Embryonic facial prominence (tissue), 1 donor: ENCODE data around the gene KLK6.

Experiments used
- DNase-seq: peaks from one replicate; pipeline ENCODE4 v3.0.0-alpha.2; 2016; ENCODE audit errors: extremely low spot score

The KLK6 gene

DNA sequence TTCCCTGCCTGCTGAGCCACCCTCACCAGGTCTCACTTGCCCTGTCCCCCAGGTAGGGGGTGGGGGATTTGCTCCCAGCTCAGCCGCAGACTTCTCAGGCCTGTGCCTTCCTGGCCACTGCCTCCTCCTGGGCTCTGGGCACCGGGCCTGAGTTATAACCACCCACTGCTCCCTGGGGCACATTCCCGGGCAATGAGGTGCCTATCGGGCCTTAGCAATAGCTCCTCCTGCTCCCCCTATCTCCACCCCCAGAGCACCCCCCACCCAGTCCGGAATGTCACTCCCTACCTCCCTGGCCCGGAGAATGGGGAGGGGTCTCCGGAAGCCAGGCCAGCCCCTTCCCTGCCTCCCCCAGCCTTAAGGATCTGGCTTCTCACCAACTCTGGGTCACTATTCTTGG lies 16.5 kb downstream of the KLK6 start, which contains the start of gene KLK5:
KLK5 (minus strand) TSS at position 129 of the 400 bp plus-strand sequence. CDS start 381 bp downstream, outside the sequence.
- DNase-seq: no peak

DNA sequence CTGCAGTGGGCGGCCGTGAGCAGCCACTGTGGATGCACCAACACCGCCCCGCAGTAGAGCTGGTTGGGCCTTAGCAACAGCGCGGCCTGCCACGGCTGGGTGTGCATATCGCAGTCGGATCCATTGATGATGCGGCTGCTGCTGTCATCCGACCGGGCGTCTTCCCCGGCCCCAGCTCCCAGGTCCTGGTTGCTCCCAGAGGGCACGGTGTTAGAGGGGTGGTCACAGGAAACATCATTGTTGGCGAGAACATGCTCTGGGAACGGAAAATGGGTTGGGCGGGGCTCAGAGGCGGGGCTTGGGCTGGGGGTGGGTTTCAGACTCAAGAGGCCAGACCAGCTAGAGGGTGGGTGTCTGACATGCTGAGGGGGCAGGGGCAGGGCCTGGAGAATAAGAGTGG lies 19.5 kb downstream of the KLK6 start:
- no peak for DNase-seq

DNA sequence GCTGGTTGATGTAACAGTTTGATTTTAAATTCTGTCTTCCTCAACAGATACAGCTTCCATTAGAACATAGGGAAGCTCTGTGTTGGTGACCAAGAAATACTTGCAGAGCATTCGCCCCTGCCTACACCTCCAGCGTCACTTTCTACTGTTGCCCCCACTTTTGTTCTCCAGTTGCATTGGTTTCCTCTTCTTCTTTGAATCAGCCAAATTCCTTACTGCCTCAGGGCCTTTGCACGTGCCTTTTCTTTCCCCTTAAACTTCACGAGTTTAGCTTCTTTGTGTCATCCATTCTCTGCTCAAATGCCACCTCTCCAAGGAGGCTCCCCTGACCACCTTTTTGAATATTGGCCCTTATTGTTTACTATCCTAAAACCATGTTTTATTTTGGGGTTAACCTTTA lies 22.3 kb downstream of the KLK6 start:
- DNase-seq: no peak

DNA sequence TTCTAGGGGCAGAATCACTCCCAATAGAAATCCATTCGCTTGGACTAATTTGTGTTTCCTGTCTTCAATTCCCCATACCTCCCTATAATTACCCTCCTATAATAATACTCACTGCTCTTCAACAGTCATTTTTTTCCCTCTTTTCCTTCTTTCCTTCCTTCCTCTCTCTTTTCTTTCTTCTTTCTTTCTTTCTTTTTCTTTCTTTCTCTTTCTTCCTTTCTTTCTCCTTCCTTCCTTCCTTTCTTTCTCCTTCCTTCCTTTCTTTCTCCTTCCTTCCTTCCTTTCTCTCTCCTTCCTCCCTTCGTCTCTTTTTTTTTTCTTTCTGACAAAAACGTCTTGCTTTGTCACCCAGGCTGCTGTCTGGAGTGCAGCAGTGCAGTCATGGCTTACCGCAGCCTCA lies 24.6 kb downstream of the KLK6 start:
- DNase-seq: no peak

DNA sequence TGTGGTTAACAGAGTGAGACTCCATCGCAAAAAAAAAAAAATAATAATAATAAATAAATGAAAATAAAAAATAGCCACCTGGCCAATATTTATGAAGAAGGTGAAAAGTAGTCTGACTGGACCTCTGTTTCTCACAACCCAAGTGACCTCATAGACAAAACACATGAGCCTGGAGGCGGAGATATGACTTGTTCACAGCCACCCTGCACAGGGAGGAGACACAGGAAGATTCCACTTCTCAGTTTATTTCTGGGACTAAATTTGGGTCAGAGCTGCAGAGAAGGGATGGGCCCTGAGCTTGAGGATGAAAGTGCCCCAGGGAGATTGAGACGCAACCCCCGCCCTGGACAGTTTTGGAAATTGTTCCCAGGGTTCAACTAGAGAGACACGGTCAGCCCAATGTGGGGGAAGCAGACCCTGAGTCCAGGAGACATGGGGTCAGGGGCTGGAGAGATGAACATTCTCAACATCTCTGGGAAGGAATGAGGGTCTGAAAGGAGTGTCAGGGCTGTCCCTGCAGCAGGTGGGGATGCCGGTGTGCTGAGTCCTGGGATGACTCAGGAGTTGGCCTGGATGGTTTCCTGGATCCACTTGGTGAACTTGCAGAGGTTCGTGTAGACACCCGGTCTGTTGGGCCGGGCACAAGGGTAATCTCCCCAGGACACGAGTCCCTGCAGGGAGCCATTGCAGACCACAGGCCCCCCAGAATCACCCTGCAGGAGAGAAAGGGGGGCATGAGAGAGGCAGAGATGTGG lies 26.1 kb downstream of the KLK6 start:
- DNase-seq: no peak

DNA sequence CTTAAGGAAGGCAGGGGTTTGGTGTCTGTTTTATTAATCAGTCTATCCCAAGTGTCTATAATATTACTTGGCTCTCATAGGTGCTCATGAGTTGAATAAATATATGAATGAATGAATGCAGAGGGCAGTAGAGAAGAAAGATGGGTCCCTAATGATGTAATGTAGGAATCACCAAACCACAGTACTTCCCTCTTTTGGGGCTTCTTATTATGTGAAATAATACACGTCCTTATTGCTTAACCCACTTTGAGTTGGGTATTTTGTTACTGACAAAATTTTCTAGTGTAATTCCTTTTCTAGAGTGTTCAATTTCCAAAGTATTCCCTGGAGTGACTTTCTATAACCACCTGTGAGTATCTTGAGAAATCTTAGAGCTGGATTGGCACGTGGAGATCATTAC lies 29.8 kb downstream of the KLK6 start:
- DNase-seq: no peak

DNA sequence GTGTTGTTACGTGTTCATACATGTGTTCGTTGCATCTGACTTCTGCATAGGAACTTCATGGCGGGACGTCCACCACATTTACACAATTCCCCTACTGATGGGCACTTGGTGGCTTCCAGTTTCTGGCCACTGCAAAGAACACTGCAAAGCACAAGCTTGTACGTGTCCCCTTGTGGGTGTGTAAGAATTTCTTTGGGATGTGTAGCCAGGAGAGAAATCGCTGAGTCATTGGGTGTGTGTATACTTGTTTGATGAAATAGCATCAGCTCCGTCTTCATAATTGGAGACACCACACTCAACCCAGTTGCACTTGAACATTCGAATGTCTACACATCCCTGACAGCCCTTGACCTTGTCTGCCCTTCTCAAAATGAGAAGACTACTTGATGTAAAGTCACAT lies 35.8 kb downstream of the KLK6 start:
- DNase-seq: no peak

DNA sequence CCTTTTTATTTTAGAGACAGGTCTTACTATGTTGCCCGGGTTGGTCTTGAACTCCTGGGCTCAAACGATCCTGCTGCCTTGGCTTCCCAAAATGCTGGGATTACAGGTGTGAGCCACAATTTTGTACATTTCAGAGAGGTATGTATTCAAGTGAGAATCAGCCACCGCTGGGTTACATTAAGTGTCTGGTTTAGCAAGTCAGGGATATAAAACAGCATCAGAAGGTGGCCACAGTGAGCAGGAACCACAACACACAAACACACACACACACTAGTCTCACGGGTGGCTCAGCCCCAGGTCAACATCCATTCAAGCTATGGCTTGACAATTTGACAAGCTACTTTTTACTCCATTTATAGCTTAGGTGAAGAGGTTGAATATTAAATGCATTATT lies 36.7 kb downstream of the KLK6 start:
- DNase-seq: no peak

DNA sequence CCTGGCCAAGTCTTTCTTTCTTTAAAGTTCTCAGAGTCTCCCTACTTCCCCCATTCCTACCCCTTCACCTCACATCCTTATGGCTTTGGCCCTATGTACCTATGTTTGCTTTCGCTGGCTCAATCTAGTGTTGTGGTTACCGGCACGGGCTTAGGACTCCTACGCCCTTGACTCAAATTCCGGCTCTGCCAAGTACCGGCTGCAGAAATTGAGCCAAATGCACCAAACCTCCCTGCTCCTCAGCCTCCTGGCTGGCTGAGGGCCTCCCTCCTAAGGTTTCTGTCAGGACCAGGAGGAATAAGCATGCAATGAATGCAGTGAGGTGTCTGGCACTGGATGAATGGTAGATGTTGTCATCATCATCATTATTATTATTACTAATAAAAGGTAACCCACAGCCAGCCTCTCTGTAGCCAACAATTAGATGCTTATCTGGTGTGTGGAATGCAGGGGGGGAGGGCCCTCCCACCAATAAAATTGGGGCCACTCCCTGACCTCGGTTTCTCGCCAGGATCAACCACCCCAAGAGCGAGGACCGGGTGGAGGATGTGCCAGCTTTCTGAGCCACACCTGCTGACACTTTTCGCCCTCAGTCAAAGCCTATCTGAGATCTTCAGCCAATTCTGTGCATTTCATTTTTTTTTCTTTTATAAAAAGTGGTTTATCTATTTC lies 37.2 kb downstream of the KLK6 start:
- DNase-seq: no peak

DNA sequence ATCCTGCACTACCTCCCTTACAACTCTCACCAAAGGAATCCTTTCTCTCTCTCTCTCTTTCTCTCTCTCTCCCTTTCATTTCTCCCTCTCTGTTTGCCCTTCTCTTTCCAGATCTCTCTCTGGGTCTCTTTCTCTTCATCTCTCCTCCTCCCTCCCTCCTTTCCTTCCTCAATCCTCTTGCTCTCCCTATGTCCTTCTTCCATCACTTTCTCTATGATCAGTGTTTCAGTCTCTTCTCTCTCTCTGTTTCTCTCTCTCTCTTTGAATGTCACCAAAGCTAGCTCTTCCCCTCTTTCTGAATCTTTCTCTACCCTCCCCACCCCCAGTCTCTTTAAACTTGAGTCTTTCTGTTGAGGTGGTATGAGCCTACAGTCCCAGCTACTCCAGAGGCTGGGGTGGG lies 38.4 kb downstream of the KLK6 start:
- DNase-seq: no peak

DNA sequence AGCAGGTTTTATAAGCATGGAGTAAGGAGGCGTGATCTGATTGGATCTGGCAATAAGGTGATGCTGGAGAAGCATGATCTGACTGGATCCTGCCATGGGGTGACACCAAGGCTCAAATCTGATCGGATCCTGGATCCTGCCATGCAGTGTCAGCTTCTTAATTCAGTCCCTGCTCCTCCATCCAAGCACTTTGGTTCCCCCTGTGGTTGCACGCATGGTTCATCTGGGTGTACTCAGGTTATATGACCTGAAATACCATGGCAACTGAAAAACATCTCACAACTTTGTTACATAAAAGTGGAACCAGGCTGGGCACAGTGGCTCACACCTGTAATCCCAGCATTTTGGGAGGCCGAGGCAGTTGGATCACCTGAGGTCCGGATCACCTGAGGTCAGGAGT lies 40.6 kb downstream of the KLK6 start:
- no peak for DNase-seq

DNA sequence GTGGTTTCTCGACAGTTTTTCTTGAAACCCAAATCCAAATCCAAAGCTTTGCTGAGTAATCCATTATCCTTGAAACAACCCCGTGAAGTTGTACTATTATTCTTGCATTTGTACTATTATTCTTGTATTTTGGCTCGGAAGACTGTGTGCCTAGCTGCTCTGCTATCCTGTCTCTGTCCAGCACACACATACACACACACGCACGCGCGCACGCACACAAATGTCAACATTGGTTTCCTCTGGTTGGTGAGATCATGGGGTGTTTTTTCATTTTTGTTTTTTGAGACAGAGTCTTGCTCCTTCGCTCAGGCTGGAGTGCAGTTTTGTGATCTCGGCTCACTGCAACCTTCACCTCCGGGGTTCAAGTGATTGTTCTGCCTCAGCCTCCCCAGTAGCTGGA lies 43.2 kb downstream of the KLK6 start:
- DNase-seq: no peak

DNA sequence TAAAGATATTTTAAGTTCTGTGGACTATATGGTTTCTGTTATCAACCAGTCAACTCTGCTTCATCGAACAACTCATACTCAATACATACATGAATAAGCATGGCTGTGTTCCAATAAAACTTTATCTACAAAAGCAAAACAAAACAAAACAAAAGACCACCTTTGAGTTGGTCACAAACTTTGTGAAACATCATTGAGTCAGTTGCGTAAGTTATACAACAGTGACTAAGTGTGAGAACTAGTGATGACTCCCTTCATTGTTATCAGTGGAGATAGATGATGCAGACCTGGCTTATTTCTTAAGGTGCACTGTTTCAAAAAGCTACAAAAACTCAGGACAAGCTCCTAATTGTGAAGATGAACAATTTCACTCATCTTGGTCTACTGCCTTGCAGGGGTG lies 43.7 kb downstream of the KLK6 start:
- no peak for DNase-seq

DNA sequence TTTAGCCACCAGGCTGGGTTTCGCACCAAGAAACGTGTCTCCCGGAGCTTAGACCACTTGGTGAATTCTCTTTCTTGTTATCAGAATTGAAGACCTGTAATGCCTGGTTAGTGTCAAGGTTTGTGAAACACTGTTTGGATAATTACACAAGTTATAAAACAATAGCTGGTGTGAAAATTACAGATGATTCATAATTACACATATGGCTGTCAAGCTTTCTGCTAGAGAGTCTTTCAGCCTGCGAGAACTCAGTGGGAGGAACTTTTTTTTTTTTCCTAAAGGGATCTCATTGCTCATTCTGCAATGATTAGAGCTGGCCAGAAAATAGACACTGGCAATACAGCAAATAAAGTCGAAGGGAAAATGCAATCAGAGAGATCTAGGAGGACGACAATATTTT lies 44.8 kb downstream of the KLK6 start:
- no peak for DNase-seq

DNA sequence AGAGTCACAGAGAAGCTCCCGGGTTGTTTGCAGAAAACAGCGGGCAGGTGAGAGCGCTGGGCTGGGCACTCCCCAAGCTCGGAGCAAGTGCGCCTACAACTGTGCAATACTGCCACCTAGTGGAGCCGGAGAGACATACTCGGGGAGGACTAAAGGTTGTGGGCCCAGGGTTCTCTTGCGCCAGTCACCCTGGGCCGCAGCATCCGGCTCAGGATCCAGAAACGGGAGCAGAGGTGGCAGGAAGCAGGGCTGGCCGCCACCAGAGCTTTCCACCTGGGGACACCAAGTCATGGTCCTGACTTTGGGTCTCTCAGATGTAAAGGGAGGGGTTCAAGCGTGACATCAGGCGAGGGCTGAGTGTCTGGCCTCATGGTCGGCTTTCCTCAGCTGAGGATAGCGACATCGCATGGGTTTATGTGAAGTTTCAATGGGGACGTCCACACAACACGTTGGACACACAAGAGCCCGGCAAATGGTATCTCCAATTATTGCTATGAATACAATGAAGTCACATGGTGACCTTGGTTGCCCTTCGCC lies 47.0 kb downstream of the KLK6 start:
- peak; percentile 43 for DNase-seq

DNA sequence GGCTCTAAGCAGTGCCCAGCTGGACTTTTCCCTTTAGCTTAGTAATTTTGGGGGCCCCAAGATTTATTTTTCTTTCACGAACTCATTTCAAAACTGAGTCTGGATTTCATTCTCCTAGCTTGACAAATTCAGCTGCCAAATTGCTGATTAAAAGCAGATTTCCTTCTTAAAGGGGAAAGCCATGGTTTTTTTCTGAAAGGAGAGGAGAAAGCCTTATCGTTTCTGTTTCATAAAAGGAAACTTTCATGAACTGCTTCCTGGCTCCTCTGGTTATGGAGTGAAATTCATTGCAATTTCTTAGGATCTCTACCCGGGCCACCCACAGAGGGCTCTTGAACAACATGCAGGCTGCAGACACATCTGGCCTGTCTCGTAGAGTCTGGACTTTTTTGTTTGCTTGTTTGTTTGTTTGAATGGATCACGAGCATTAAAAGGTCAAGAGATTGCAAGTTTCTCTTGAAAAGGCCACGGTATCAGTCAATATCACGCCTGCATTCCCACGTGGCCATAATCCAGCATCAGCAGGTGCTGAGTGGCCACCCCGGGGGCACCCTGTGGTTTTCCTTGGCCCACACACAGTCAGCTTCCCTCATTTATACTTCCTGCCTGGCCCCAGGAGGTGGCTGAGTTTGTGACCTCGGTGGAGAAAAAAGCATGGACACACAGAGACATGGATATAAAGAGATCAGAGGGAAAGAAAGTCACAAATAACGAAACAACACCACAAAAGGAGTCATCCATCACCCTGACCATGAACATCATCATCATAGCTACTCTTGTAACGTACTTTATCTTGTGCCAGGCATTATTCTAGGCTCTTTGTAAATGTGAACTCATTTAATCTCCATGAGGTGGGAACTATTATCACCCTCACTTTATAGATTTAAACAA lies 47.7 kb downstream of the KLK6 start:
- peak; percentile 54 for DNase-seq

DNA sequence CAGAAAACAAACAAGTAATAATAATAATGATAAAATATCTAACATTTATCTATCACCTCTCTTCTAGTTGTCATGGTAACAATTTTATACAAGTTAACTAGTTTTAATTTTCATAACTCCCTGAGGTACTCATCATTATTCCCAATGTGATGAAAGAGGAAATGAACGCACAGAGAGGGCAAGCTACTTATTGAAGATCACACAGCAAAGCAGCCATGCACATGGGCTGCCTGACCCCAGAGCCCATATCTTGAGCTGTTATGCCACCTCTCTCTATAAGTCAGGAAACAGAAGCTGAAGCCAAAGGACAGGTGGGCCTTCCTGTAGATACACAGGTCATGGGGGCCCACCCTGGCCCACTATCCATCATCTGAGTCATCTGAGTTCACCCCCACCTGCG lies 53.3 kb downstream of the KLK6 start:
- DNase-seq: no peak

DNA sequence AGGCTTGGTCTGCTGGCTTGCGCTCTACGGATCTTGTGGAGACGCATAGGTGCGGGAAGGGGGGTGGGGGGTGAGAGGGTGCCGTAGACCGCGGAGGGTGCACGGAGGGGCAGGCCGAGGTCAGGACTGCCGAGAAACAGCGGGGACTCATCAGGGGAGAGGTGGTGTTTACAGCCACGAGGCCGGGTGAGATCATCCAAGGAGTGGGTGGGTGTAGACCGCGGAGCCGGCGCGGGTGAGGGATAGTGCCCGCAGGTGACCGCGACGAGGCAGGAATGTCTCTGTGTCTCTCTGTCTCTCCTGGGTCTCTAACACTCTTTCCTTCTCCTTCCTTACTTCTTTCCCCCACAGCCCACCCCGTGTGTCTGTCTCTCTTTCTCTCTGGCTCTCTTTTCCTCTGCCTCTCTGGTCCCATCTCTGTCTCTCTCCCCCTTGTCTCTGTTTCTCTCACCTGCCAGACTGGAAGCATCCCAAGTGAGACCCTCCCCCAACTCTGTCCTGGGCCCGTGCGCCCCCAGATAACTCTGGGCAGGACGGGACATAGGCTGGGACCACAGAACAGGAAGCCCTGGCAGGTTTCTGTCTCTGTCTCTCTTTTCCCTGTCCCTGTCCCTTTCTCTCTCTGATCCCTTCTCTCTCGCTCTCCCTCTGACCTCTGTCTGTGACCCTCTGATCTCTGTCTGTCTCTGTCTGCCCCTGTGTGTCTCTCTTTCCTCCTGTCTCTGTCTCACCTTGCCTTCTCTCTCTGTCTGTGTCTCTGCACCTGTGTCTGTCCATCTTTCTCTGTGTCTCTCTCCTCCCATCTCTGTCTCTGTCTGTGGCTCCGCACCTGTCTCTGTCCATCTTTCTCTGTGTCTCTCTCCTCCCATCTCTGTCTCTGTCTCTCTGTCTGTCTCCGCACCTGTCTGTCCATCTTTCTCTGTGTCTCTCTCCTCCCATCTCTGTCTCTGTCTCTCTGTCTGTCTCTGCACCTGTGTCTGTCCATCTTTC lies 56.4 kb downstream of the KLK6 start:
- no peak for DNase-seq

DNA sequence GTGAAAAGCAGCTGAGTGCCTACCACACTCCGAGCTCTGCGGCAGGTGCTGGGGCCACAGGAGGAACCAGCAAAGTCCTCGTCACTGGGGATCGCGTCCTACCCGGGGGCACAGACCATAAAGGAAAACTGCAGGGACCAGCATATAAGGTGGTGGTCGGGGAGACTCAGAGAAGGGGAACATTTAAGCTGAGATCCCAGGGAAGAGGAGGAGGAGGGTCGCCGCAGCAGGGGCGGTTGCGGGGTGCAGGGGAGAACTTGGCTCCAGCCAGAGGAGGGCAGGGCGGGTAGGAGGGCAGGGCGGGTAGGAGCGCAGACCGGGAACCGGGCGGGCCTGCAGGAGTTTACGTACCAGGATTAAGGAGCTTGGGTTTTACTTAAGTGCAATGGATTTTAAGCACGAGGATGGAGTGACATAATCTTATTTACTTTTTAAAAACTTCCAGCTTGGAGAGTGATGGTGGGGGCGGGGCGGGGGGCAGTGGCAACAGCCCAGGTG lies 57.2 kb downstream of the KLK6 start:
- no peak for DNase-seq

DNA sequence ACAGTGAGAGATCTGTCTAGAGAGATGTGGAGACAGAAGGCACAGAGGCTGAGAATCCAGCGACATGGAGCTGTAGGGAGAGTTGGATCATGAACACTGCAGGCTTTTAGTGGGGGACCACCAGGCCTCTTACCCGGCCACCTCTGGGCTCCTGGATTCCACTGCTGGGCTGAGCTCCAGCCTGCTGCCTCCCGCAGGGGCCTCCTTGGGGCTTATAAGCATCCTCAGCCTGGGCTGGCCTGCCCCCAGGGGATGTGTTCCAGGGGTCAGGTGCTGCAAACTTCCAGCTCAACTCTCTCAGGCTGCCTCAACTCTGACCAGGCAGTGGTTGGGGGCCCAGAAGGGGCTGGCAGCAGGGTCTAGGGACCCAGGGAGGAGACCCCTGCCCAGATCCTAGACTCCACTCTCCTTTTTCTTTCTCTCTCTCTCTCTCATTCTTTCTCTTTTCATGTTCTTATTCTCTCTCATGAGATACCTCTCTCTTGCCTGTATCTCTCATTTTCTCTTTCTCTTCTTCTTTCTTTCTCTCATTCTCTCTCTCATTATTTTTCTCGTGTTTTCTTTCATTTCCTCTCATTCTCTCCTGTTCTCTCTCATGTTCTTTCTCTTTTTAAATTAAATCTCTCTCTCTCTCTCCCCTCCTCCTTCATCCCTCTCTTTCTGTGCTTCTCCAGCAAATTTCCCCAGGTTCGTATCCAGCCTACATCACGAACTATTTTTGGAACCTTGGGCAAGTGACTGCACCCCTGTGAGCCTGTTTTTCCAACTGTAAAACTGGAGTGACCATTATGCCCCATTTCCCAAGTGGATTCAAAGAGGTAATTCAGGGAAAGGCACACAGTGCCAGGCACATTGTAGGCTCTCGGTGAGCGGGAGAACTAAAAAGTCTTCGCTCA lies 57.9 kb downstream of the KLK6 start, which contains the start of gene KLK4:
KLK4 (minus strand) TSS at position 190 of the 896 bp plus-strand sequence. CDS start 657 bp downstream, outside the sequence.
- DNase-seq: no peak
